ENCODE measurements around the gene MGA. TPM values are rescaled to one million over a fixed set of nuclear protein-coding genes. Genes with fewer than 3 reads are reported as not detected.
"Not testable (repeated sequence)": the region's sequence is repeated elsewhere in the genome, so short reads cannot be mapped to it uniquely, and the experiment has no call there.

Gene MGA
- total RNA-seq, 3 donors from 2014 or later (not counting 1 experiment from before 2014, with no cell fraction given), result 54.9 to 75.0 (median 71.3) TPM

DNA sequence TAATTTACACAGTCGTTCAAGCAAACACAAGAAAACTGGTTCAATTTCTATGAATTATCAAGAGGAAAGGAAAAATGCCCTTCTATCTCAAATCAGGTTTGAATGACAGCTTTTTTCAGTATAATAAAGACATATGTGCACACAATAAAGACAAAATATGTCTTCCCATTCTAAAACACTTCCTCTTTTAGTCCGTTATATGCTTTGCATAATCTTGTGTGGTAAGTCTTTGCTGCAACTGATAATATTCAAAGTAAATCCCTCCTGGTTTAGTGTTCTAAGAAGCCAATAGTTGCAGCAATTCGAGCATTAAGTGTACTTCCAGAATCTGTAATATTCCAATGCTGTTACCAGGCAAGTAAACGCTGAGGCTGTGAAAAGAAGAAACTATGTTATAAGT lies 70.3 kb downstream of the MGA start:
- no peaks in the 10 kb centered on the region for H3K9me3 ChIP-seq (ENCODE audit: control insufficient read depth, insufficient read depth, low read length)
- TF ChIP-seq, protein P1, sequence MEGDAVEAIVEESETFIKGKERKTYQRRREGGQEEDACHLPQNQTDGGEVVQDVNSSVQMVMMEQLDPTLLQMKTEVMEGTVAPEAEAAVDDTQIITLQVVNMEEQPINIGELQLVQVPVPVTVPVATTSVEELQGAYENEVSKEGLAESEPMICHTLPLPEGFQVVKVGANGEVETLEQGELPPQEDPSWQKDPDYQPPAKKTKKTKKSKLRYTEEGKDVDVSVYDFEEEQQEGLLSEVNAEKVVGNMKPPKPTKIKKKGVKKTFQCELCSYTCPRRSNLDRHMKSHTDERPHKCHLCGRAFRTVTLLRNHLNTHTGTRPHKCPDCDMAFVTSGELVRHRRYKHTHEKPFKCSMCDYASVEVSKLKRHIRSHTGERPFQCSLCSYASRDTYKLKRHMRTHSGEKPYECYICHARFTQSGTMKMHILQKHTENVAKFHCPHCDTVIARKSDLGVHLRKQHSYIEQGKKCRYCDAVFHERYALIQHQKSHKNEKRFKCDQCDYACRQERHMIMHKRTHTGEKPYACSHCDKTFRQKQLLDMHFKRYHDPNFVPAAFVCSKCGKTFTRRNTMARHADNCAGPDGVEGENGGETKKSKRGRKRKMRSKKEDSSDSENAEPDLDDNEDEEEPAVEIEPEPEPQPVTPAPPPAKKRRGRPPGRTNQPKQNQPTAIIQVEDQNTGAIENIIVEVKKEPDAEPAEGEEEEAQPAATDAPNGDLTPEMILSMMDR (IDR thresholded peaks at IDR 0.05), result no peak
- WGBS (ENCODE audit: insufficient coverage), result 62% methylated on average over 3 of the region's 4 CpGs
- ATAC-seq (no peak), DNase-seq (no peak)
- Mint-ChIP-seq H3K27me3 (ENCODE audit: low read depth in 2 of 2) (no peaks in the 10 kb centered on the region), H3K4me1 (peaks cover 0 to 6% of the 10 kb centered on the region in 2 donors), H3K4me3 (no peak overlapping the region), H3K27ac (no peak overlapping the region), H3K9me3 (no peaks in the 10 kb centered on the region), H3K36me3 (peaks cover 7% of the 10 kb centered on the region)
- H3K4me3 ChIP-seq (ENCODE audit: low read length), result no peak overlapping the region
- no peaks in the 10 kb centered on the region for H3K4me1 ChIP-seq (ENCODE audit: control insufficient read depth, insufficient read depth, low read length)
- H3K27me3 ChIP-seq (ENCODE audit: control insufficient read depth, insufficient read depth, low read length), result no peaks in the 10 kb centered on the region
- intact Hi-C loops (cut with micrococcal nuclease), result no loop called here
- peaks cover 37% of the 10 kb centered on the region for H3K36me3 ChIP-seq (ENCODE audit: control insufficient read depth, insufficient read depth, low read length)
- H3K27ac ChIP-seq (ENCODE audit: low read length), result no peak overlapping the region

DNA sequence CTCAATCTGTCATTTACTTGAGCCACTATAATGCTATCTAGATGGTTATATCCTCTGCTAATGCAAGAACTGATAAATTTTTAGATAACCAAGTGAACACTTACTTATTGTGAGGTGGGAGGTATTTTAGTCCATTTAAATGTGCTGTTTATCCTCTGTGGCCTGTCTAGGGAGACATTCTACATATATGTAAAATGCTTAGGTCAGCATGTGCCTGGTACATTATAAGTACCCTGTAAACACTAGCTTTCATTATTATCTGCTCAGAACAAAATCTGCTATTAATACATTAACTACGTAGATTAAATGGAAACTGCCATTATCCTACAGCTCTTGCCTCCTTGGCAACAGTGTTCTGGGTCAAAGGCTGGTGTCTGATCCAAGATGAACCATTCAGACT lies 72.3 kb downstream of the MGA start:
- Mint-ChIP-seq H3K27me3 (ENCODE audit: low read depth in 2 of 2) (no peaks in the 10 kb centered on the region), H3K36me3 (peaks cover 15% of the 10 kb centered on the region), H3K9me3 (no peaks in the 10 kb centered on the region), H3K4me1 (no peaks in the 10 kb centered on the region), H3K27ac (no peak overlapping the region), H3K4me3 (no peak overlapping the region)
- TF ChIP-seq, protein P1 (IDR thresholded peaks at IDR 0.05), result no peak
- no peak overlapping the region for H3K27ac ChIP-seq (ENCODE audit: low read length)
- intact Hi-C loops (cut with micrococcal nuclease), result no loop called here
- no peaks in the 10 kb centered on the region for H3K9me3 ChIP-seq (ENCODE audit: control insufficient read depth, insufficient read depth, low read length)
- 100% methylated on average over 1 of the region's 1 CpG for WGBS (ENCODE audit: insufficient coverage)
- H3K4me3 ChIP-seq (ENCODE audit: low read length), result no peak overlapping the region
- H3K4me1 ChIP-seq (ENCODE audit: control insufficient read depth, insufficient read depth, low read length), result no peaks in the 10 kb centered on the region
- no peak for ATAC-seq
- peaks cover 50% of the 10 kb centered on the region for H3K36me3 ChIP-seq (ENCODE audit: control insufficient read depth, insufficient read depth, low read length)
- DNase-seq, result no peak
- no peaks in the 10 kb centered on the region for H3K27me3 ChIP-seq (ENCODE audit: control insufficient read depth, insufficient read depth, low read length)

DNA sequence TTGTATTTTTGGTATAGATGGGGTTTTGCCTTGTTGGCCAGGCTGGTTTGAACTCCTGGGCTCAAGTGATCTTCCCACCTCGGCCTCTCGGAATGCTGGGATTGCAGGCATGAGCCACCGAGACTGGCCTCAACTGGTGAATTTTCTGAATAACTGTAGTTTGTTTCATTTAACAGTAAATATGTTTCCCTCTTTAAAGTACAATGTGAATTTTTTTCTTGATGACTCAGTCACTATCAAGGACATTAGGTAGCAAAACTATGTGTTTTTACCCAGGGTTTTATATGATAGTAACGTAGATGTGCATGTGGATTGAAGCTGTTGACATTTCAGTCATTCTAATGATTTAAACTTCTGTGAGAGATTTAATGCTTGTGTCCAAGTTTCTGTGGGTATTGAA lies 73.9 kb downstream of the MGA start:
- intact Hi-C loops (cut with micrococcal nuclease), result loop anchor here (2.0 kb wide), 1 partner anchor 31 kb away; no protein-coding TSS in a partner anchor
- H3K36me3 ChIP-seq (ENCODE audit: control insufficient read depth, insufficient read depth, low read length), result peaks cover 45% of the 10 kb centered on the region
- no peaks in the 10 kb centered on the region for H3K27me3 ChIP-seq (ENCODE audit: control insufficient read depth, insufficient read depth, low read length)
- Mint-ChIP-seq H3K9me3 (no peaks in the 10 kb centered on the region), H3K27ac (no peak overlapping the region), H3K36me3 (peaks cover 15% of the 10 kb centered on the region), H3K4me3 (no peak overlapping the region), H3K4me1 (no peaks in the 10 kb centered on the region), H3K27me3 (ENCODE audit: low read depth in 2 of 2) (no peaks in the 10 kb centered on the region)
- DNase-seq, result no peak
- no peaks in the 10 kb centered on the region for H3K4me1 ChIP-seq (ENCODE audit: control insufficient read depth, insufficient read depth, low read length)
- 98% methylated on average over 4 of the region's 4 CpGs for WGBS (ENCODE audit: insufficient coverage)
- no peak for ATAC-seq
- H3K9me3 ChIP-seq (ENCODE audit: control insufficient read depth, insufficient read depth, low read length), result no peaks in the 10 kb centered on the region
- TF ChIP-seq, protein P1 (IDR thresholded peaks at IDR 0.05), result no peak
- H3K27ac ChIP-seq (ENCODE audit: low read length), result no peak overlapping the region
- no peak overlapping the region for H3K4me3 ChIP-seq (ENCODE audit: low read length)

DNA sequence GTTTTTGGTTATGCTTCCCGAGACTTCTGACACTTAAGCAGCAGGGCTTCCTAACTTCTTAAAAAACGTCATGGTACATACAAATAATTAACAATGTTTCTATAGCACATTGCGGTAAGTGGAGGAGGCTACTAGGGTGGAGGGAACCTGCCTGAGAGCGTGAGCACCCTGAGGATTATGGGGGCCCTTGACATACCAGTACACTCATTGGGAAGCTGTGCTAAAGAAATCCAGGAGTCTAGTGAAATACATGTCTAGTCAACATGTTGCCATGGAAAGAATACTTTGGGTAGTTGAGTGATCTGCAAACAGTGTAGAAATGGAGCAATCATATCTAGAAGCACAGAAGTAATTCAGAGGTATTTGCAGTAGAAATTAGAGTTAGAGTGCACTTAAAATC lies 74.8 kb downstream of the MGA start:
- WGBS (ENCODE audit: insufficient coverage), result 96% methylated on average over 2 of the region's 4 CpGs
- H3K36me3 ChIP-seq (ENCODE audit: control insufficient read depth, insufficient read depth, low read length), result peaks cover 44% of the 10 kb centered on the region
- H3K27me3 ChIP-seq (ENCODE audit: control insufficient read depth, insufficient read depth, low read length), result no peaks in the 10 kb centered on the region
- intact Hi-C loops (cut with micrococcal nuclease), result loop anchor here (2.0 kb wide), 1 partner anchor 32 kb away; no protein-coding TSS in a partner anchor
- Mint-ChIP-seq H3K27me3 (ENCODE audit: low read depth in 2 of 2) (no peaks in the 10 kb centered on the region), H3K9me3 (no peaks in the 10 kb centered on the region), H3K4me1 (no peaks in the 10 kb centered on the region), H3K27ac (no peak overlapping the region), H3K4me3 (no peak overlapping the region), H3K36me3 (peaks cover 15% of the 10 kb centered on the region)
- TF ChIP-seq, protein P1 (IDR thresholded peaks at IDR 0.05), result no peak
- no peak overlapping the region for H3K4me3 ChIP-seq (ENCODE audit: low read length)
- no peak overlapping the region for H3K27ac ChIP-seq (ENCODE audit: low read length)
- no peaks in the 10 kb centered on the region for H3K4me1 ChIP-seq (ENCODE audit: control insufficient read depth, insufficient read depth, low read length)
- no peak for ATAC-seq
- no peaks in the 10 kb centered on the region for H3K9me3 ChIP-seq (ENCODE audit: control insufficient read depth, insufficient read depth, low read length)
- DNase-seq, result no peak

DNA sequence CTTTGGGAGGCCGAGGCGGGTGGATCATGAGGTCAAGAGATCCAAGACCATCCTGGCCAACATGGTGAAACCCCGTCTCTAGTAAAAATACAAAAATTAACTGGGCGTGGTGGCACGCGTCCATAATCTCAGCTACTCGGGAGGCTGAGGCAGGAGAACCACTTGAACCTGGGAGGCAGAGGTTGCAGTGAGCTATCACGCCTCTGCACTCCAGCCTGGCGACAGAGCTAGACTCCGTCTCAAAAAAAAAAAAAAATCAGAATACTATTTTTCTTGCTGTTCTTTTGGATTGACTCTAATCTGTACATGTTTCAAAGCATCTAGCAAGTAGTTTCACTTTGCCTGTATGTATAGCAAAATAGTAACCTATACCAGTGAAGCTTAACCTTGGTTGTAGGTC lies 75.3 kb downstream of the MGA start:
- not testable (repeated sequence) for H3K4me1 Mint-ChIP-seq; H3K4me3 Mint-ChIP-seq; H3K27ac ChIP-seq (ENCODE audit: low read length); H3K4me1 ChIP-seq (ENCODE audit: control insufficient read depth, insufficient read depth, low read length); DNase-seq; H3K27ac Mint-ChIP-seq; ATAC-seq; H3K9me3 Mint-ChIP-seq; H3K9me3 ChIP-seq (ENCODE audit: control insufficient read depth, insufficient read depth, low read length); H3K27me3 ChIP-seq (ENCODE audit: control insufficient read depth, insufficient read depth, low read length); H3K27me3 Mint-ChIP-seq (ENCODE audit: low read depth in 2 of 2); H3K4me3 ChIP-seq (ENCODE audit: low read length)
- H3K36me3 Mint-ChIP-seq, result peaks cover 13% of the 10 kb centered on the region
- WGBS (ENCODE audit: insufficient coverage), result 97% methylated on average over 10 of the region's 10 CpGs
- H3K36me3 ChIP-seq (ENCODE audit: control insufficient read depth, insufficient read depth, low read length), result peaks cover 44% of the 10 kb centered on the region
- intact Hi-C loops (cut with micrococcal nuclease), result loop anchor here (2.0 kb wide), 1 partner anchor 33 kb away; no protein-coding TSS in a partner anchor

Measured in natural killer cell (primary cell).